ENCODE results near the gene KIF5A. TPM values are rescaled to one million over a fixed set of nuclear protein-coding genes. Genes with fewer than 3 reads are reported as not detected.

KIF5A gene
- total RNA-seq, 2 experiments from 2014 or later: 1.7 to 2.0 TPM

DNA sequence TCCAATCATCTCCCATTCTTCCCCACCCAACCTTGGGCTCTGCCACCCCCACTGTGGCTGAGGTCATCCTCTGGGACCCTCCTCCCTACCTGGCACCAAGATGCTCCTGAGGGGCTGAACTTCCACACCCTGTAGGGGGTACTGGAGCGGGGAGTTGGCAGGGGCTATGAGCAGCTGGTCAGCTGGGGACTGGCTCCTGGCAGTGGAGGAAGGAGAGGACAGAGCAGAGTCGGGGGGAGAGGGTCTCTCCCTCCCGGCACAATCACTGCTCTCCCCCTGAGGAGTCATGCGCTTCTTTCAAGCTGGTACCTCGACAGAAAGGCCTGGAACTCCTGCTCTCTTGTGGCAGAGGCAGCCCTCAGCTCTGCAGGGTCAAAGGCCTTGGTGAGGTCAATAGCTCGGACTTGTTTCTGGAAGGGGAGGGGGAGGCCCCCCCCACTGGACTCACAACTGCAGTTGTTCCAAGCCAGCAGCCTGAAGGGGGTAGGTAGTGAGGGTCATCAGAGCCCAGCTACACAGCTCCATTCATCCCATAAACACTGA is 81.1 kb downstream of the KIF5A start:
- CTCF ChIA-PET: interaction anchor here (0.8 to 3.5 kb wide), 6 partner anchors 9 to 63 kb away, joined by 3 to 25 read pairs (median 3); partner anchors contain the start of gene OS9
- POLR2A ChIA-PET: interaction anchor here (0.5 to 0.8 kb wide), 2 partner anchors 47 to 141 kb away, joined by 3 read pairs; partner anchors contain the start of gene METTL1

DNA sequence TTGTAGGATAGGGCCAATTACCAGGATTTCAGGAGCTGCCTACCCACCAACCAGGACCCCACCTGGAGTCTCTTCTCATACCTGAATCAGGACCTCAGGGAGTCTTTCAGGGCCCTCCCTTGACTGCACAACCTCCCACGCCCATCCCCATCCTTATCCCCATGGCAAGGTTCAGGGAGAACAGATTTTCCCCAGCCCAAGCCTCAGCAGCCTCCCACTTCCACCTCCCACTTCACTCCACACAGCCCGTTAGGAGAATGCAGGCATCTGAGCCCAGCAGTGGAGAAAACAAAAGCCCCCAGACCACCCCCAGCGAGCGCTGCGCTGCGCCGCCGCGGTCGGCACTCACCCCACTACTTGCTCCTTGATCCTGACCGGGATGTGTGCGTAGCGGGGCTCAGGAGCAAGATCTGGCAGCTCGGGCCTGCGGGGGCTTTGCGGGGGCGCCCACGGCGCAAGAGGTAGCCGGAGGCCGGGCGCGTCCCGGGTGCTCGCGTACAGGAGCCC is 81.8 kb downstream of the KIF5A start:
- ChIA-PET POLR2A (no interaction called here), CTCF (interaction anchor here (0.8 to 3.5 kb wide), 5 partner anchors 9 to 62 kb away, joined by 3 to 25 read pairs (median 3); partner anchors contain the start of gene OS9)

- POLR2A ChIA-PET: no interaction called here
Measured at GRCh38 chr12:57632073-57632957, 82.5 kb downstream of the KIF5A start.

DNA sequence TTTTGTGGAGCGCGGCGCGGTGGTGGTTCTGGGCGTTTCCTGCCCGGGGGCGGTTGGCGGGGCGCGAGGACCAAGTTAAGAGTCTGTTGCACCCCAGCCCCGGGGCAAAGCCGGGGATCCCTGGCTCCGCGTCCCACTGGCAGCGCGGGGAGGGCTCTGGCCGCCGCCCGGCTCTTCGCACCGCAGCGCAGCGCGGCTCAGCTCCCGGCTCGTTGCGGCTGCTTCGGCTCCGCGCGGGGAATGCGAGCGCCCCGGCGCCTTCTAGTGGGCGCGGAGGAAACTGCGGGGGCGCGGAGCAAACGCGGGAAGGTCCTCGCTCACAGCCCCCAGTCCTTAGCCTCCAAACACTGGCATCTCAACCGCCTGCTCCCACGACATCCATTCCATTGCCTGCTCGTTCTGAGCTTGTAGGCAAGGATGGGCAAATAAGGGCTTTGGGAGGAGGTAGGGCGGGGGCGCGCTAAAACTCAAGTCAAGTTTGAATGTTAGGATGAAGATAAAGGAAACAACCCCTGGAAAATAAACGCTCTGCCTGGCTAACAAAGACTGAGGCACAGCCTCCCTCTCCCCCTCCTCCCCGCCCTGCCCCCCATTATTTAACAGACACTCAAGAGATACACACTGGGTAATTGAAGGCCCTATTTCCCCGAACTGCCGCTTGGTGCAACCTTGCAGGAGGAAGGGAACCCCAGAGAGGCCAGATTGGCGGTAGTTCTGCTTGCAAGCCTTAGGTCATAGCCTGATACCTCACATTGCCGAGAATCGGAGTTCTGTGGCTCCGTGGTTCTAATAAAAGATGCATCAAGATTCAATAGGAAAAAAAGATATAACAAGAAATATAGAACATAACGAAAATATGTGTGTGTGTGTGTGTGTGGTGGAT is 83.4 kb downstream of the KIF5A start, which contains the start of gene B4GALNT1:
TSS of gene B4GALNT1 (minus strand) at position 244 of the 883 bp plus-strand sequence. CDS start 1,069 bp downstream, outside the sequence.
- ChIA-PET POLR2A (no interaction called here), CTCF (interaction anchor here (0.5 to 5.7 kb wide), 14 partner anchors 8 to 1094 kb away, joined by 3 to 25 read pairs (median 3); partner anchors contain the start of gene PIP4K2C)

More at GRCh38 chr12:57632073-57632957, 82.5 kb downstream of the KIF5A start:
- CTCF ChIA-PET: interaction anchor here (0.5 to 3.5 kb wide), 14 partner anchors 8 to 1093 kb away, joined by 3 to 25 read pairs (median 3); partner anchors contain the start of genes OS9 and PIP4K2C

Other genes with a start within 250 kb of the KIF5A start
- 10 to 100 TPM; 28.0 to 29.7 TPM for gene R3HDM2, start 119.0 kb upstream of the KIF5A start, total RNA-seq
- gene INHBC, start 115.3 kb upstream of the KIF5A start, total RNA-seq: not detected
- gene INHBE, start 94.7 kb upstream of the KIF5A start, total RNA-seq: 1 to 10 TPM; 1.1 to 1.2 TPM
- under 1 TPM; 0.46 to 0.50 TPM for gene GLI1, start 90.3 kb upstream of the KIF5A start, total RNA-seq
- 100 to 1,000 TPM; 130 to 133 TPM for gene ARHGAP9, start 70.2 kb upstream of the KIF5A start, total RNA-seq
- 100 to 1,000 TPM; 438 to 455 TPM for gene MARS1, start 62.0 kb upstream of the KIF5A start, total RNA-seq
- 1 to 10 TPM; 9.6 to 9.8 TPM for gene DDIT3, start 29.5 kb upstream of the KIF5A start, total RNA-seq
- gene MBD6, start 27.2 kb upstream of the KIF5A start, total RNA-seq: 10 to 100 TPM; 53.3 to 53.4 TPM
- gene DCTN2, start 2.9 kb upstream of the KIF5A start, total RNA-seq: 10 to 100 TPM; 84.3 to 88.2 TPM
- gene PIP4K2C, start 41.1 kb downstream of the KIF5A start, total RNA-seq: 10 to 100 TPM; 22.3 to 24.4 TPM
- gene DTX3, start 54.8 kb downstream of the KIF5A start, total RNA-seq: 10 to 100 TPM; 13.3 to 14.5 TPM
- 1 to 10 TPM; 1.6 to 2.3 TPM for gene ARHGEF25, start 61.4 kb downstream of the KIF5A start, total RNA-seq
- gene B4GALNT1, start 83.2 kb downstream of the KIF5A start, total RNA-seq: 1 to 10 TPM; 3.2 TPM
- 10 to 100 TPM; 77.3 to 83.5 TPM for gene OS9, start 144.1 kb downstream of the KIF5A start, total RNA-seq
- 10 to 100 TPM; 29.3 to 29.7 TPM for gene AGAP2, start 188.7 kb downstream of the KIF5A start, total RNA-seq
- 10 to 100 TPM in 1 of 2 experiments, 1 to 10 TPM in 1; 8.6 to 10.6 TPM for gene TSPAN31, start 195.0 kb downstream of the KIF5A start, total RNA-seq
- 100 to 1,000 TPM; 297 to 307 TPM for gene CDK4, start 202.3 kb downstream of the KIF5A start, total RNA-seq
- gene MARCHF9, start 205.1 kb downstream of the KIF5A start, total RNA-seq: 10 to 100 TPM; 27.0 to 27.6 TPM
- gene CYP27B1, start 217.0 kb downstream of the KIF5A start, total RNA-seq: 10 to 100 TPM; 10.8 to 11.4 TPM
- gene METTL1, start 222.1 kb downstream of the KIF5A start, total RNA-seq: 10 to 100 TPM; 69.1 to 74.5 TPM
- 1 to 10 TPM; 4.2 to 5.0 TPM for gene EEF1AKMT3, start 222.6 kb downstream of the KIF5A start, total RNA-seq
- 10 to 100 TPM; 66.0 to 69.8 TPM for gene TSFM, start 232.7 kb downstream of the KIF5A start, total RNA-seq